HG03520 (cell line): Measurements from ENCODE around the gene GRID1.
"Not testable (repeated sequence)": the region's sequence is repeated elsewhere in the genome, so short reads cannot be mapped to it uniquely, and the experiment has no call there.

Experiments
- ATAC-seq: cut with Tn5 transposase; IDR thresholded peaks from one replicate; pipeline ENCODE4 v1.9.1; 2021; ENCODE audit warnings: mild to moderate bottlenecking, moderate library complexity; ENCODE audit not compliant: unreplicated experiment

GRID1 gene

DNA sequence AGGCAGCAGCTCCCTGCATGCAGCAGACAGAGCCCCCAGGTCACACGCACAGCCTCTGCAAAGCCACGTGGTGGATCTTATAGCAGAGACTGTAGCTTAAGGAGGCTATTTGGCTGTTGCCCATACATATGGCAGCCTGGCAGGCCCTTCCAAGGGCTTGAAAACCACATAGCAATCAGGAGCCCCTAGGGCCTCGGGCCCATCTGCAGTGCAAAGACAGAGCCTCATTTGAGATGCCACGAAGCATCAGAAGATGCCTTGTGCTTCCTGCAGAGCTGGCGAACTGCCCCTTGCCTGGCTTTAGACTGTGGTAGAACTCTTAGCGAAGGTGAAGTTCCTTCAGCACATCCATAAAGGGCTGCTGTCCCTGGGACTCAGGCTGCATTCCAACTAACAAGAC is 309.9 kb downstream of the GRID1 start:
- ATAC-seq: no peak

DNA sequence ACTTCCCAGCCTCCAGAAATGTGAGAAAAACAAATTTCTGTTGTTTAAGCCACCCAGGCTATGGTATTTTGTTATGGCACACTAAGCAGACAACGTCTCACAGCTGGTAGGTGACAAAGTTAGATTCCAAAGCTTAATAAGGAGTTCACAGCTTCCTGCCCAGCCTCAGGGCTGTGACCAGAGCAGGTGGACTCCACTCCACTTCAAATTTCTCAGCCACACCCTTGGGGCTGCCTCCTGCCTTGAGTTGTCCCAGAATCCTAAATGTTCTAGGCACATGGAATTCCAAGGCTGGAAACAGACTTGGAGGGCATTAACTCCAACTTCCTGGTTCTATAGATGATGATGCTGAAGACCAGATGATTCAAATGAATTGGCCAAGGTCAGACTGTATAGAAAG is 310.7 kb downstream of the GRID1 start:
- no peak for ATAC-seq

DNA sequence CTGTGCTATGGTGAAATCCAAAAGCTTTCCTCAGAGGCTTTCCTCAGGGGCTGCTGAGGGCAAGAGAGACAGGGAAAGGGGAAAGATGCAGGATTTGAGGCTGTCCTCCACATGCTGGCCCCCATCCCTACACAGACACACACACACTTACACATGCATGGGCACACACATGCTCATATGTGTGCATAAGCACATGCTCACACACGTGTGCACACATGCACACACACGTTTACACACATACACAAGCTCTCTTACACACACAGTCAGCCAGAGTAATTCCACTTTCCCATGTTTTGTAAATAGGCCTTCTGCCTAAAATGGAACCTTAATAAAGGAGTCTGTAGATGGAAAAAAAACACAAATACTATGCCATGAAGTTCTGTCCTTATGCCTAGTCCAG is 312.9 kb downstream of the GRID1 start:
- no peak for ATAC-seq

DNA sequence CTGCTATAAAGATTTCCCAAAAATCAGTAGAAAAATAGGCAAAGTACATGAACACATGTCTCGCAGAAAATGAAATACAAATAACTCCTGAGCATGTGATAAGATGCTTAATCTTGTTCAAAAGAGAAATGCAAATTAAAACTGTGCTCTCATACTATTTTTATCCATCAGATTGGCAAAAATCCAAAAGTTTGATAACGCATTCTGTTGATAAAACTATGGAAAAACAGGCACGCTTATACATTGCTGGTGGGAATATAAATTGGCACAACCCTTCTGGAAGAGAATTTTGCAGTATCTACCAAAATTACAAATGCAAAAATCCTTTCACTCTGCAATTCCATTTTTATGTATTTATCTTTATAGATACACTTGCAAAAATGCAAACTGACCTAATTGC is 315.0 kb downstream of the GRID1 start:
- ATAC-seq: no peak

DNA sequence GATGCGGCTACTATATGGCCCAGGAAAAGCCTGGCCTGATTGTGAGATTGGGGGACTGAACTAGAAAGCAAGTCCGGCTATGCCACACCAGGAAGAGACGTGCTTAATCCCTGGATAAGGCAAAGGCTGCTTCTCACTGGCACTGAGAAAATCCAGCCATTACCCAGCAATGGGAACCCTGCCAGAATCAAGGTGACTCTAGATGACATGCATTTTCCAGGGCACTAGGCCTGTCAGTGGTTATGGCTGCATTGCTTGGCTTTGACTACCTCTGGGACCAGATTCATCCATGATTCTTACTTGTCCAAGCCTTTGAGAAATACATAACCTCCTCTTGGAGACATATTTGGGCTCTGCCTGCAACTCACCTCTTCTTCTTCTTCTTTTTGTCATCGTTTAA is 317.2 kb downstream of the GRID1 start:
- ATAC-seq: no peak

DNA sequence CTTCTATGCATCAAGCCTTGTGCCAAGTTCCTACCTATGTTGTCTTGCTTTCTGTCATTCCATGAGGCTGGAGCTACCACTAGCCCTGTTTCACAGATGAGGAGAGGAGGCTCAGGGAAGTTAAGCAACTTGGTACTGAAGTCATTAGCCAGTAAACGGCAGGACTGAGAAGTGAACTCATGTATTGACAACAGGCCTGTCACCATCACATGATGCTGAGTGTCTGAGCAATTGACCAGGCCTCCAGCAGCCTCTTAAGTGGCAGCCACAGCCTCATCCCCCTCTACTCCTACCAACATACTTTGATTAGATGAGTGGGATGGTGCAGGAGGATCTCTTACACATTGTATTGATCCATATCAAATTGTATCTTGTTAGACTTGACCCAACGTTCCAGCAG is 317.6 kb downstream of the GRID1 start:
- ATAC-seq: no peak

DNA sequence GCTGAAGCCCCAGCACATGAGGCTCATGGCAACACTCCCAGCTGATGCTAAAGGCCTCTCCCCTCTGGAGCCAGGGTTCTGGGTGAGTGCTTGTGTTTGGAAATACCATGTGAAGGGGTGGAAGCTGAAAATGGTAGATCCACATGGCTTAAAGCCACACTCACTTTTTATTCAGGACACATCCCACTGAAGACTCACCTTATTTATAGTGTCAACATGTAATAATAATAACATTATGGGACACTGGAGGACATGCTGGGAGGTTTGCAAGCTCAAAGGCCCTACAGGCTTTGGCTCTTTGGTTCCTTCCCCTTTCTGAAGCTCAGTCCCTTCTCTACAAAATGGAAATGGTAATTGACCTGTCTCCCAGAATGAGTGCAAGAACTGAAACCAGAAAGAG is 318.0 kb downstream of the GRID1 start:
- no peak for ATAC-seq

DNA sequence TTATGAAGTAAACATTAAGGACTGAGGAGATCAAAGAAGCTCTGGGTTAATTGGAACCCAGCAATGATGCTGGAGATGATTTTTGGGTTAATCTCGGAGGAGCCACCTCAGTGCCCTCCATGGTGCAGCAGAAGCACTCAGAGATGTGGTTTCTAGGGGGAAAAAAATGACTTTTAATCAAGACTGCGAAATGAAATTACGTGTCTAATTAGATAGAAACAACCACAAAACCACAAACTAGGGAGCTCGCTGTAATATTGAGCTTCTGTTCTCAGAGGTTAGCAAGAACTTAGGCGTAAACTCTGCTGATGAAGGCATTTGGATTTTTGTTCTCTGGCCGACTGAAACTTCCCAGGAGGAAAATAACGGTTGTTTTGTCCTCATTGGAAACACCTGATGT is 319.0 kb downstream of the GRID1 start:
- ATAC-seq: no peak

DNA sequence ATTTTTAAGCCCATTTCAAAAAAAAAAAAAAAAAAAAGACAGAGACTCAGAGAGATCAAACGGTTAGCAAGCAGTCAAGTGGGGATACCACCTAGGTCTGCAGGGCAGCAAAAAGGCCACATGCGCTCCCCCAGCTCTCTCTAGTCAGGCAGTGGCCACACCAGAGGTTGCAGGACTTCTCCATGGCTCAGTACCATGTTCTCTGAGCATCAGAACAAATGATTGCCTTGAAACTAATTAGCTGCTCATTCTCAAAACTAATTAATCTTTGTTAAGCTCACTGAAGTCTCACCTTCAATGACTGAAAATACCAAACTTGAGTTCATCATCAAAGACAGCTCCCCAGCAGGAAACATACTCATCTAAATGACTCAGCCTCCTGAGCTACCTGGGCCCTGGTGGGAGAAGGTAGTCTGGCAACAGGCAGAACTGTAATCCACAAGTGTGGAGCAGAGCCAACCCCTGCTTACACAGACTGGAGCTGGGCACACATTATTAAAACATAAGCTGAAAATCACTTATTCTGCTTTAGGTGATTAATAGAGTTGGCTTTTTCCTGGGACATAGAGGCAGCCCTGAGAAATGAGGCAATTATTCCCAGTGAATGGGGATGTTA is 319.6 kb downstream of the GRID1 start:
- ATAC-seq: no peak

DNA sequence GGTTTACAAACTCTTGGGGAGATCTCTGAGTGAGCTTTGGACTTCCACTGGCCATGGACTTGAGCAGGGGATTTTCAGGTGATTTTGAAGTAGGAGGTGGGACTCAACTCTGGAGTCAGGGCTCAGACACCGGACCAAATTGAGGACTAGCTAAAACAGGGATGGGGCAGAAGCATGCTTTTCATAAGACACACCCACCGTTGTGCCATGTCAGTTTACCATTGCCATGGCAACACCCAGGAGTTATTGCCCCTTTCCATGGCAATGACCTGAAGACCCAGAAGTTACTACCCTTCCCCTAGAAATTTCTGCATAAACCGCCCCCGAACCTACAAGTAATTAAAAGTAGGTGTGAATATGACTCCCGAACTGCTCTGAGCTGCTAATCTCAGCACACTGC is 320.7 kb downstream of the GRID1 start:
- no peak for ATAC-seq

DNA sequence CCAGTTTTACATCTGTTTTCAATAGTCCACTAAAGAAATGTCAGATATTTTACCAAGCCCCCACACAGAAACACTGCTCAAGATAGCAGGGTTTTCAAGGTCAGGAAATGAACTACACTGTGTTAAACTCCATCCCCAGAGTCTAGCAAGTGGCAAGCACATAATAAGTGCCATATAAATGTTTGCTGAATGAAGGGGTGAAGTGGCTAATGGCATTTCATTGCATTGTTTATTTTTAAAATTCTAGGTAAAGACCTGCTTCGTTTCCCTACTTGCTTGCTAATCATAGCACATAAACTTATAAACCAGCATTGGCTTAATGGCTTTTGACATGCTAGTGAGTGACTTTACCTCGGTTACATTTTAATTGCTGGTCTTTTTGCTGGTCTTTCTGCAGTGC is 322.6 kb downstream of the GRID1 start:
- no peak for ATAC-seq

DNA sequence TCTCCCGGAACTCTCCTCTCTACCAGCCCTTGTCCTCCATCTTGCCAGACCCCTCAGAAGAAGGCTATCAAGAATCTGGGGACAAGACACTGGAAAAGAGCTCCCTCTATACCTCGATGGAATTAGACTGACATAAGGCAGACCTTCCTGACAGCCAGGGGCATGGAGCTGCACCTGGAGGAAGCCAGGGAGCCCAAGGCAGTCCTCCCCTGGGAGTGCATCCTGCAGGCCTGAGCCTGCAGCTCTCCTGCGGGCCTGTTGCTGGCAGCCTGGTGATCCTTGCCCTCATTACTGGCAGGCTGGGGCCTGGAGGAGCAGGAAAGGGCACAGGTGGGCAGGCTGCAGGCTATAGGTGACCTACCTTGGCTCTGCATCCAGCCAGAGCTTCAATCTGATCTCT is 323.4 kb downstream of the GRID1 start:
- no peak for ATAC-seq

DNA sequence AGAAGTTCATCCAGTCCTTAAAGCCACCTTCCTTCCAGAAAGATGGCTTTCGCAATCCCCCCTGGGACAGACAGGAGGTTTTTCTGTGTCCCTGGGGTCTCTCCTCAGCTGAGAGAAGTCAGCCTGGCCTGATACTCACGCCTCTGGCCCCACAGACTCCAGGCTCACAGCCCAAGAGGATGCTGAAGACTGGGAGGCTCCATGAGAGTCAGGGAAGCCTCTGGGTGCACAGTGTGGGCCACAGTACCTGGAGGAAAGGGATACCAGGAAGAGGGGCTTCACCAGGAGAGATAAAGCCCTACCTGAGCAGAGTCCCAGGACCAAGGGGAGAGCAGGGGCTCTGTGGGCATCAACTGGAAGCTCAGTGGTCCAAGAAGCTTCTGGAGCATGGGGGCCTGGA is 324.4 kb downstream of the GRID1 start:
- ATAC-seq: no peak

DNA sequence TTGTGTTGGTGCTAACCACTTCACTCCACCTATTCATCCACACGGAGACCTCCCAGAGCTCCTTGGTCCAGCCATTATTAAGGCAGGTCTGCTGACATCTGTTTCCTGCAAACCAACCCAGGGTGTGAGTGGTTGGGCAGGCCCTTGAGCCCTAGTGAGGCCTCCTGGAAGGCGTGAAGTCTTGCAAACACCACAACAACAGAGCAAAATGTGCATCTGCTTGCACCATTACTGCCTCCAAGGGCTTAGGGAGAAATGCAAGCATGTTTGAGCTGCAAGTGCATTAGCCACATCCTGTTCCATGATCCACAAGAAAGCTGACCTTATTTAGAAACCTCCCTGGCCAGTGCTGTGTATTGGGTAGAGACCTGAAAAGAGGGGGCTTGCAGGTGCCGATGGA is 325.5 kb downstream of the GRID1 start:
- ATAC-seq: no peak

DNA sequence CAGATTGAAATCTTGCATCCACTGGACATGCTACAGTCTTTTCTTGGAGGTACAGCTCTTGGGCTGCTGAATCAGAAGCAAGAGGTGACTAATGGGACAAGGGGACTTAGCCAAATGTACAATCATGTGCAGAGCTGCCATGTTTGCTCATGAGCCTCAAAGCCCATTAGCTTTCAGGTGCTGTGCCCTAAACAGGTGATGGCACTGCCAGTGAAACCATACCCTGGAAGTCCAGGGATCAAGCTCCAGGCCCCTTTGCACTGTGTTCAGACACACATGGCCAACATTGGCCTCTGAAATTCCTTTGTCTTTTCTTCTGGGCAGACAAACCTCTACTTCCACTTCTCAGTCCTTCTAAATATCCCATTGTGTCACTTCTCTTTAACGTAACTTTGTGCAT is 328.2 kb downstream of the GRID1 start:
- ATAC-seq: no peak

DNA sequence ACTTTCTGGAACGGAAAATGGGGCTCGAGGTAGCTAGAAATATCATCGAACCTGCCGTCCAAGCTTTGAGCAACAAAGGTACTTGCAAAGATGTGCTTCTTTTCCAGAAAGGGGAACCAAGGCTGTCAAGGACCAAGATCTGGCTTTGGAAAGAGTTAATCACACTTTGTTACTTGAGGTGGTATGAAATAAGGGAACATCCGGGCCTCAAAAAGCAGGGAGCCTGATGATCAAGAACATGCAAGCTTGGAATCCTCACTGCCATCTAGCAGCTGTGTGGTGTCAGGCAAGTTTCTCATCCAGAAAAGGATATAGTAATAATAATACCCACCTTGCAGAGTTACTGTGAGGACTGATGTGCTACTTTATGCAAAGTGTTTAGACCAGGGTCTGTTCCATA is 329.5 kb downstream of the GRID1 start:
- ATAC-seq: no peak

DNA sequence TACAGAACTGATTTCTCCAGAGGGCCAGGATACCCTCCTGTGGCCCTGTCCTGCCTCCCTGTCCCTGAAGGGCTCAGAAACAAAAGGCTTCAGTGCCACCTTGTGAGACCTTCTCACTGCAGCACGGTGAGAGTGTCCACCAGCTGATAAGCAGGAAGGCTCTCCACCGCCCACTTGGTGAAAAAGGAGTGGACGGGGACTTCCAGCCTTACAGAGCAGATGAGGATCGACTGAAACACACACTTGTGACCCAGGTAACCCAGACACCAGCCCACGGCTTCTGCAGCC is 330.1 kb downstream of the GRID1 start:
- no peak for ATAC-seq

DNA sequence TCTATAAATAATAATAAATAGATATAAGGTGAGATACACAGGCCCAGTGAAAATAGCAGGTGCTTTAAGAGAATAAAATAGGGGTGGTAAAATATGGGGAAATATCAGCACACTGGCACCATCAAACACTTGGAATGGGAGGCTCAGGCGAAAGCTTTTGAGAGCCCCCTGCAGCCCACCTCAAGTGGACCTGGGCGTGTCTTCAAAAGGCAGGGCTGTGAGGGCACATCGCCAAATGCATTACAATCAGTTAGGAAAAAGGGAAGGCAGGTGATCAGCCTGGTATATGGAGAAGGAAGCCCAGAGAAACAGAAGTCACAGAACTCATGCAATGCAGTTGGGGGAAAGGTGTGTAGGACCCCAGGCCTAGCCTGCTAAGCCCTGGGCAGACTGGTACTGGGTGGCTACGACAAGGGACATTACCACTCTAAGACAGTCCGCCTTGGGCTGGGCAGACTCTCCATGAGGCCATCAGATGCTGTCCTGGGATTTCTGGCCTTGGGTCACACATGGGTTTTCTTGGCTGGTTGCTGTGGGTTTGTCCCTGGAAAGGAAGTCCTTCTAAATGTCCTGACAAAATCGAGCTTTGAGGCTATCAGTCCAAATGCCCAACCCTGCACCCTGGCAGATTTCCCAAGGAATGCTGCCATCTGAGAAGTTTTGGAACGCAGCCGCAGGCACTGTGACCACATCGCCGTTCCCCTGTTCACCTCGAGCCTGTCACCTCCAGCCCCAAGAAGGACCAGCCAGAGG is 330.6 kb downstream of the GRID1 start:
- ATAC-seq: no peak

DNA sequence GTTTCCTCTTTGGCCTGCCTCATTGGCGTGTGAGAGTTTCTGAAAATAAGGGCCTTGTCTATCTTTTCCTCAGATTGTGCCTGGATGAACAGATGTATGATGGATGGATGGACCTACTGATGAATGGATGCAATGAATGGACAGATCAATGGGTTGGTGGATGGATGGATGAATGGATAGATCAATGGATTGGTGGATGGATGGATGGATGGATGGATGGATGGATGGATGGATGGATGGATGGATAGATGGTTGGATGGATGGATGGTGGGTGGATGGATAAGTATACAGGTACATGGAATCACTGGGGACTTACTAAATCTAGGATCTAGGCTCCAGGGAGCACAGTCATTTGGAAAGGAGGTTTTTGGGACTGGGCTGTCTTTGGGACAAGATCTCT is 331.9 kb downstream of the GRID1 start:
- no peak for ATAC-seq

DNA sequence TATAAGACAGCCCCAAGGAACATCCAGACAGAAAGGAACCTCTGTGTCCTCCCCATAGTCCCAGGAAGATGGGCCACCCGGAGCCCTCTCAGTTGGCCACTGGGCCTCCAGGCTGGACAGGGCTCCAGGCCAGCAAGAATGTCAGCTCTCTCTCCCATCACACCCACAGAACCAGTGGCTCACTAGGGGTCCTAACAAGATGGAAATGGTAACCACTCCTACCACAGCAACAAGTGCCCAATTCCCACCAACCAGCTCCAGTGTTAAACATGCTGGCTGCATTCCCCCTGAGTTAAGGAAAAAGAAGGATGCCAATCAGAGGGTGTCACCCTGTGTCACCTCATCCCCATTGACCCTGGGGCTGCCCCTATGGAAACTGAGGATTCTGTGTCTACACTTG is 333.0 kb downstream of the GRID1 start:
- no peak for ATAC-seq

DNA sequence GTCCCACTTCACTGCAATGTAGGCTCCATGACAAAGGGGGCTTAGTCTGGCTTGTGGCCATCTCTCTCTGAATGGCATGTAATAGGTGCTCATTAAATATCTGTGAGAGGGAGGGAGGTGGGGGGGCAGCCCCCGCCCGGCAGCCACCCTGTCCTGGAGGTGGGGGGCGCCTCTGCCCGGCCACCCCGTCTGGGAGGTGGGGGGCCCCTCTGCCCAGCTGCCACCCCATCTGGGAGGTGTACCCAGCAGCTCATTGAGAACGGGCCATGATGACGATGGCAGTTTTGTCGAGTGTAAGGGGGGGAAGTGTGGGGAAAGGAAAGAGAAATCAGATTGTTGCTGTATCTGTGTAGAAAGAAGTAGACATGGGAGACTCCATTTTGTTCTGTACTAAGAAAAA is 334.5 kb downstream of the GRID1 start:
- ATAC-seq: not testable (repeated sequence)

DNA sequence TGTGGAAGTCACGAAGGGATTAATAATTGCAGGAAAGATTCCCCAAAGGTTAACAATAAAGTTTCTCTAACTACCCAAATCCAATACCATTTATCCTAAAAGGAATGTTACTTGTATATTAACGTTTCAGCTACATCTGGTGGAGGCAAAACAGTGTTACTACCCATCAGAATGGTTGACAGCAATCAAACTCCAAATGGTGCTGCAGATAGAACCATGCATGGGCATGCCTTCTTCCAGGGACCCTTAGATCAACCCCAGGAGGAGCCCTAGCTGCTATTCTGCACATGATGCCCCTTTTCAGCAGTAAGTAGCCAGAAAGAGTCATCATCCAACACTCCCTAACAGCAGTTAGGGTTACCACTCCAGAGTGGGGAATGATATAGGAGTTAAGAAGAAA is 336.3 kb downstream of the GRID1 start:
- no peak for ATAC-seq

DNA sequence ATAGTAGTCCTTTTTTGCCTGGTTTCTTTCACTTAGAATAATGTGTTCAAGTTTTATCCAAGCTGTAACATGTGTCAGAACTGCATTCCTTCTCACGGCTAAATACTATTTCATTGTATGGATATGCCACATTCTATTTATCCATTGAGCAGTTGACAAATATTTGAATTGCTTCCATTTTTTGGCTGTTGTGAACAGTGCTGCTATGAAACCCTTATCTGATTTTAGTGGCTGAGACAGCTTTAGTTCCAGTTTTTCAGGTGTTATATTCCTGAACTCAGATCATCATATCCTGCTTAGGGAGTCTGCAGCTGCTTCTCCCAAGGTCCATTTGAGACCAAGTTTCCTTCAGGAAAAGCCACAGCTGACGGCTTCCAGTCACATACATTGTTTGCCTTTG is 339.2 kb downstream of the GRID1 start:
- ATAC-seq: no peak
